NOMO-1 (cell line): ENCODE results near the gene IGFN1.

Source experiments
- DNase-seq, 2 experiments: peaks; one replicate each; lab custom pipeline; 2025; ENCODE audit not compliant: unreplicated experiment in 2 of 2; lab: John Stamatoyannopoulos, UW

Gene IGFN1

DNA sequence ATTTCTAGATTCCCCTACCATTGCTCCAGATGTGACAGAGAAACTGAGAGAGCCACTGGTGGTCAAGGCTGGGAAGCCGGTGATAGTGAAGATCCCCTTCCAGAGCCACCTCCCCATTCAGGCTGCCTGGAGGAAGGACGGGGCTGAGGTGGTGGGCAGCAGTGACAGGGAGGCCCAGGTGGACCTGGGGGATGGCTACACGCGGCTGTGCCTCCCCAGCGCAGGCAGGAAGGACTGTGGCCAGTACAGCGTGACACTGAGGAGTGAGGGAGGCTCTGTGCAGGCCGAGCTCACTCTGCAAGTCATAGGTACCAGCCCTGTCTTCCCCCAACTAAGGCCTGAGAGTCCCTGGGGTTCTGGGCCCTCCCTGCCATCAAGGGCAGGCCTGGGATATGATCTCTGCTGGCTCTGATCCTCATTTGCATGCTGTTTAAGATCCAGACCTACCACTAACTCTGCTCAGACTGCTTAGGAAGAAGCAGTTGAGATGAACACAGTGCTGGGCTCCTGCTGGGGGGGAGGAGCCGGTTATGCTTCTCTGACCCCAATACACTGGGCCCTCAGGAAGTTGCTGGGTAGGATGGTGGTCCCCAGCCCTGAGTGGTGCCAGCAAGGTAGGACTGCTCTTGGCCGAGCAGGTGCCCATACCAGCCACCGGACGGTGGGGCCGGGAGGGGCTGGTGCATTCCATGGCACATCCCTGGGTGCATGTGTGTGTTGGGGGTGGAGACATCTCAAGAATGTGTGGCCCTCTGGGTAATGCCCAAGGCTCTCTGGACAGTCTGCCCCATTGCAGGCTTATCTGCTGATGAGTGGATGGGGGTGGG, 25.1 kb downstream of the IGFN1 start:
- no peak for DNase-seq

DNA sequence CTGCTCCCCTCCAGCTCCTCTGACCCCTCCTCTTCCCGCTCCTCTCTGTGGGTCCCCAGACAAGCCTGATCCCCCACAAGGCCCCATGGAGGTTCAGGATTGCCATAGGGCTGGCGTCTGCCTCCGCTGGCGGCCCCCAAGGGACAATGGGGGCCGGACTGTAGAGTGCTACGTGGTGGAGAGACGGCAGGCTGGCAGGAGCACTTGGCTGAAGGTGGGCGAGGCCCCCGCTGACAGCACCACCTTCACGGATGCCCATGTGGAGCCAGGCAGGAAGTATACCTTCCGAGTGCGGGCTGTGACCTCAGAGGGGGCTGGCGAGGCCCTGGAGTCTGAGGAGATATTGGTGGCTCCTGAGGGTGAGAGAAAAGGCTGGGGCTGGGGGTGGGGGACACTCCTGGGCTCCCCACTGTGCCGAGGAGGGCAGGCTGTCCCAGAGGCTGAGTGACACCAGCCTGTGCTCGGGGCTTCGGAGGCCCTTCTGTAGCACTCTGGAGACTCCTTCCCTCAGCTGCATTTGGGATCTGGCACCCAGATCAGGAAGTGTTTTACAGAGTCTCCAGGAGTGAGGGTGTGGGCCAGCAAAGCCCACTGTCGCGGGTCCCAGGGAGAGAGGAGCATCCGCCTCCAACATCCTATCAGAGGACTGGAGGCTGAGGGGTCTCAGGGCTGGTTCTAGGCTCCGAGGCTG, 25.9 kb downstream of the IGFN1 start:
- no peak for DNase-seq

DNA sequence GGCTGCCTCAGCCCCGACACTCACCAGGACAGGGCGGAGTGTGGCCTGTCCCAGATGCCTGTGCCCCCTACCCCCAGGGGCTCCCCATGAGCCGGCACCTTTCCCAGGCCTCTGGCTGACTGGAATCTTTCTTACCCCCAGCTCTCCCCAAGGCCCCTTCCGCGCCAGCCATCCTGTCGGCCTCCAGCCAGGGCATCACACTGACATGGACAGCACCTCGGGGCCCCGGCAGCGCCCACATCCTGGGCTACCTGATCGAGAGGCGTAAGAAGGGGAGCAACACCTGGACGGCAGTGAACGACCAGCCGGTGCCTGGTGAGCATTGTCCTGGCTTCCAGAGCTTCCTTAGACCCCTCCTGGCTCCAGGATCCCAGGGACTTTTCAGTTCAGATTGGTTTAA, 26.5 kb downstream of the IGFN1 start:
- no peak for DNase-seq

DNA sequence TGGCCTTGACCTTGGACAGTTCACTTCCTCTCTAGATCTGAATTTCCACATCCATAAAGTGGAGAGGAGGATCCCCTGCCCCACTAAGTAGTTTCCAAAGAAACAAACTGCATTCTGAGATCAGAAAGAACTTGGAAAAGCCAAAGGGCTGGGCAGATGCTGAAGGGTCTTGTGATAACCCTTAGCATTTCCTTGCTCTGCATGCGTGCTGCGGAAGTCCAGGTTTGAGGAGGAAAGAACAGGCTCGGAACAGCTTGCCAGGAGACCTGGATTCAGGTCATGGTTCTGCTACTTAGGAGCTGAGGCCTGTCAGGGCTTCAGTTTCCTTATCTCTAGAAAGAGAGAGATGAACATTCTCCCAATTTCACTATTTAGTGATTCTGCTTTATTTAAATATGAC, 27.2 kb downstream of the IGFN1 start:
- no peak for DNase-seq

DNA sequence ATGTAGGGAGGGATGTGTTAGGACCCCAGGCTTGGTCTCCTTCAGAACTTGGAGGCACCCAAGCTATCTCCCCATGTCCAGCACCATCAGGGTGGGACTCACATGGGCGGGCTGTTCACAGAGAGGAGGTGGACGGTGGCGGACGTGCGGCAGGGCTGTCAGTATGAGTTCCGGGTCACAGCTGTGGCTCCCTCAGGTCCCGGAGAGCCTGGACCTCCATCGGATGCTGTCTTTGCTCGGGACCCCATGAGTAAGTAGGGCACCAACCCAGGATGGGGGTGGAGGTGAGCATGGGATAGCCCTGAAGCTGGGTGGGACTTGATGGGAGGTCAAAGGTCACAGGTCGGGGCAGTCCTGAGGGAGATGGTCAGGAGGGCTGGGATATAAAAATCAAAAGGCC, 27.8 kb downstream of the IGFN1 start:
- DNase-seq: no peak

DNA sequence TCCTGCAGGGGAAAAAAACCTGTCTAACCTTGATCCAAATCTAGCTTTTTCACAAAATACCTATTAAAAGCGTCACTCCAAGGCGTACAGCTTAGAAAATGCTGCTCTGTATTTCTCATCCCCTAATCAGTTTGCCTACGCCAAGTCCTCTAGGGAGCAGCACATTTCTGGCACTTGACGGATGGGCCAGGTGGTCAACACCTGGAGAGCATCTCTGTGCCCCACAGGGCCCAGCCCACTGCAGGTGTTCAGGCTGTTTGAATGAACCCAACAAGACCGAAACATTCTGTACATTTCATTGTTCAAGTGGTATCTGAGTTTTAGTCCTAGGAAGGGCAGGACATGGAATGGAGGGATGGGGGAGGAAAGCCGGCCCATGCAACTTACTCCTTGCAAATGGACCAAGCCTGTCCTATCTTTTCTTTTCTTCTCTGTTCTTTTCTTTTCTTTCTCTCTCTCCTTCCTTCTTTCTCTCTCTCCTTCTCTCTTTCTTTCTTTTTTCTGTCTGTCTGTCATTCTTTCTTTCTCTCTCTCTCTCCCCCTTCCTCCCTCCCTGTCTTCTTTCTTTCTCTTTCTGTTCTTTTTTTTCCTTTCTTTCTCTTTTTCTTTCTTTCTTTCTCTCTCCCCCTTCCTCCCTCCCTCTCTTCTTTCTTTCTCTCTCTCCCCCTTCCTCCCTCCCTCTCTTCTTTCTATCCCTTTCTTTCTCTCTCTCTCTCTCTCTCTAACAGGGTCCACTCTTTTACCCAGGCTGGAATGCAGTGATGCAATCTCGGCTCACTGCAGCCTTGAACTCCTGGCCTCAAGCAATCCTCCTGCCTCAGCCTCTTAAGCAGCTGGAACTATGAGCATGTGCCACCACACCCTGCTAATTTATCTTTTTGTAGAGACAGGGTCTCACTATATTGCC, 29.1 kb downstream of the IGFN1 start:
- no peak for DNase-seq

DNA sequence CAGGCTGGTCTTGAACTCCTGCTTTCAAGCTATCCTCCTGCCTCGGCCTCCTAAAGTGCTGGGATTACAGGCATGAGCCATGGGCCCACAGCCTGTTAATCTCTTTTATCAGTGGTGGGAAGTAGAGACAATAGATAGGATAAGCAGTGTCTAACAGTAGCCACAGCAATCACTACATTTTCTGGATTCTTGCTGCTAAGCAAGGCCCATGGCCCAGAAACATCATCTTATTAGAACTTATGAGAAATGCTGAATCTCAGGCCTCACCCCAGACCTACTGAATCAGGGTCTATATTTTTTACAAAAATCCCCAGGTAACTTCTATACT, 29.7 kb downstream of the IGFN1 start:
- no peak for DNase-seq

DNA sequence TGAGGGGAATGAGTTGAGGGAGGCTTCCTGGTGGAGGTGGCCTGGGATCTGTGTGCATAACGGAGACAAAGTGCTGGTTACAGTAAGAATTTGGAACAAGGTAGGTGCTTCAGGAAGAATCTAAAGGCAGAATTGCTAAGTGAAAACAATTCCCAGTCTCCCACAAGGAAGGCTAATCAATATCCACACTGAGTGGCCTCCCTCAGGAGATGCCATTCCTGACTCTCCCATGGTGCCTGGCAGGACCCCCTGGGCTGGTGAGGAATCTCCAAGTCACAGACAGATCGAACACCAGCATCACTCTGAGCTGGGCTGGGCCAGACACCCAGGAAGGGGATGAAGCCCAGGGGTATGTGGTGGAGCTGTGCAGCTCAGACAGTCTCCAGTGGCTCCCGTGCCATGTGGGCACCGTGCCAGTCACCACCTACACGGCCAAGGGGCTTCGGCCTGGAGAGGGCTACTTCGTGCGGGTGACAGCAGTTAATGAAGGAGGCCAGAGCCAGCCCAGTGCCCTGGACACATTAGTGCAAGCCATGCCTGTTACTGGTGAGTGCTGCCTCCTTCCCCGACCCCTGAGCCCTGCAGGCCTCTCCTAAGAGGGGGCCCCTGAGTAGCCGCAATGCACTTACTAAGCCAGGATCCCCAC, 30.7 kb downstream of the IGFN1 start:
- no peak for DNase-seq

DNA sequence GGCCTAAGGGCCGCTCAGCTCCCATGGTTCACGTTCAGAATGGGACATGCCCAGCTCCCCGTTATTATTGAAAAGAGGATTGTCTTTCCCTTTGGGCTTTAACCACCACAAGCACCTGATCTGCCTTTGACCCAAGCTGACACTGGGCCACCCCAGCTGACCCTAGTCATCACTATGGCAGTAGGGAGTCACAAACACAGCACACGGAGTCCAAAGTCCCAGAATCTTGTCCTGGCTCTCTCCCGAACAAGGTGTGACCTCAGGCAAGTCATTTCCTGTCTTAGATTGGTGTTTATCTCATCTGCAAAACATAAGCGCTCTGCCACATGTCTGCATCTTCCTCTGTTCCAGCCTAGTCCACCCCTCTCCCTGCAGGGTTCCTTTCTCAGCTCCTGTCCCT, 31.5 kb downstream of the IGFN1 start:
- no peak for DNase-seq

DNA sequence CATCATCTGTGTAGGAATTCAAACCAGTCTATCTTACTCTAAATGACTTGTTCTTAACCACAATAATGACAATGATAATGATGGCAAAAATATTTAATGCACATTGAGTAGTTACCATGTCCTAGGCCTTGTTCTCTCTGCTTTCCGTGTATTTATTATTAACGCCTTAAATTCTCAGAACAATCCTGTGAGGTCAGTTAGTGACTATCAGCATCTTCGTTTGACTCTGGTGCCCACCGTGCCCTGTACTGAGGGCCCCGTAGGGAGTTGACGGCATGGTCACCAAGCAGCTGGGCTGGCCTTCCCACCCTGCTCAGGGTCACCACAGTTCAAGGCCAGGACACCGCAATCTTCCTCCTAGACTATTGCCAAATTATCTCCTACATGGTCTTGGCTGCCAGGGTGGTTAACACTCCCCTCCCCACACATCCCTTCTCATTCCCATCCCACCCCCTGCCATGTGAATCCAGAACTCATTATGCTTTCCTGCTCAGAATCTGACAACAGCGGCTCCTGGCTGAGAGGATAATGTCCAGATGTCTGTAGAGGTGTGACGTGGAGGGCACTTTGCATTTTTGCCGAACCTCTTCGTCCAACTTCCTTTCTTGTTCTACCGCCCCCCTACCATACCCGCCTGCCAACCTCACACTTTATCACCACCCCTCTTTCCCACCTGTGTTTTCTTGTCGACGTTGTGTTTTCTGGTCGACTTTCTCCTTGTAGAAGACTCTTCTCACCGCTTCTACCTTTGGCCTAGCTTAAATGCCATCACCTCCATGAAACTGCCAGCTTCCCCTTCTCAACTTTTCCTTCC, 33.4 kb downstream of the IGFN1 start:
- DNase-seq: no peak

DNA sequence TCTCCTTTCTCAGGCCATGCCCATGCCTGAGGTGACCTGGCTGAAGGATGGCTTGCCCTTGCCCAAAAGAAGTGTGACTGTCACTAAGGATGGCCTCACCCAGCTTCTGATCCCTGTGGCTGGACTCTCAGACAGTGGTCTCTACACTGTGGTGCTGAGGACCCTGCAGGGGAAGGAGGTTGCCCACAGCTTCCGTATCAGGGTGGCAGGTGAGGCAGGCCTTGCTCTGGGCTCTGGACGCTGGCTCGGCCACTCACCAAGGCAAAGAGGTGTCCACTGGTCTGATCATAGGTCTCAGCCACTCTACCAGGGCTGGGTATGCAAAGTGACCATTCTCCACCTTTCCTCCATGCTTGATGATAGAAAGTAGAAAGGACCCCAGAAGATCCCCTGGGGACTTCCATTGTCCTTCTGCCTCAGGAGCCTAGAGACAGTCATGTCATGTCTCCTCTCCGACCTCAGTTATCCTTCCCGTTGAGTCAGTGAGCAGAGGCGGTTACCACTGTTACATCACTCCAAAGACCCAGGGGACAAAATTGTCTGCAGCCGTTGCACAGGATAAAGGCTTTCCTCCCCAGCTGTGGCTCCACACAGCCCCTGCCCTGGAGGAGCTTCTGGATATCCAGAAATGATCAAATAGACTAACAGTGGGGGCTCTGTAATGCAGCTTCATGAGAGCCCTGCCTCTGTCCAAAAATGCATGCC, 34.2 kb downstream of the IGFN1 start:
- no peak for DNase-seq

DNA sequence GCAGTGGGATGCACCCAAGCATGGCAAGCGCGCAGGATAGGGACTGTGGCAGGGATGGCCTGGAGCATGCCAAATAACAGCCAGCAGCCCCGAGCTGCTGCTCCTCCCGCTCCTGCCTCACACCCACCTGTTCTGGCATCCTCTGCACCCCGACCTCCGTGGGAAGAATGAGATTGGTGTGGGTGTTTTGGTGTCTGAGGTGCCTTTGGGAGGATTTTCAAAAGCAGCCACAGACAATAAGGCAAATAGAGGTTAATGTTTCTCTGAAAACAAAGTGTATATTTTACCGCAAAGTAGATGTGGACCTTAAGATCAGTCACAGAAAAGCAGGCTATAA, 35.5 kb downstream of the IGFN1 start:
- no peak for DNase-seq

DNA sequence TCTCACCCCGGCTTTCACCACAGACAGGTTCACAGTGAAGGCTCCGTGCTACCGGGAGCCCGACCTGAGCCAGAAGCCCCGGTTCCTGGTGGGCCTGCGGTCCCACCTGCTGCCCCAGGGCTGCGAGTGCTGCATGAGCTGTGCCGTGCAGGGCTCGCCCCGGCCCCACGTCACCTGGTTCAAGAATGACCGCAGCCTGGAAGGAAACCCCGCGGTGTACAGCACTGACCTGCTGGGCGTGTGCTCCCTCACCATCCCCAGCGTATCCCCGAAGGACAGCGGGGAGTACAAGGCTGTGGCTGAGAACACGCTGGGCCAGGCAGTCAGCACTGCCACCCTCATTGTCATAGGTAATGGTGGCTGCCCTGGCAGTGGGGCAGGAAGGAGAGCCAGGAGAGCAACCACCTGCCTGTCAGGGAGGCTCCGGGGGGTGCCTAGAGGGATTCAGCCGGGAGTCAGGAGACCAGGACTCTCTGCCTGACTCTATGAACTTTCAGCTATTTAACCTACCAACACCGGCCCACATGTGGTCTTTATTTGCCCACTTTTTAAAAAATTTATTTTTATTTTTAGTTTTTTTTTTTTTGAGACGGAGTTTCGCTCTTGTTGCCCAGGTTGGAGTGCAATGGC, 36.4 kb downstream of the IGFN1 start:
- DNase-seq: no peak

DNA sequence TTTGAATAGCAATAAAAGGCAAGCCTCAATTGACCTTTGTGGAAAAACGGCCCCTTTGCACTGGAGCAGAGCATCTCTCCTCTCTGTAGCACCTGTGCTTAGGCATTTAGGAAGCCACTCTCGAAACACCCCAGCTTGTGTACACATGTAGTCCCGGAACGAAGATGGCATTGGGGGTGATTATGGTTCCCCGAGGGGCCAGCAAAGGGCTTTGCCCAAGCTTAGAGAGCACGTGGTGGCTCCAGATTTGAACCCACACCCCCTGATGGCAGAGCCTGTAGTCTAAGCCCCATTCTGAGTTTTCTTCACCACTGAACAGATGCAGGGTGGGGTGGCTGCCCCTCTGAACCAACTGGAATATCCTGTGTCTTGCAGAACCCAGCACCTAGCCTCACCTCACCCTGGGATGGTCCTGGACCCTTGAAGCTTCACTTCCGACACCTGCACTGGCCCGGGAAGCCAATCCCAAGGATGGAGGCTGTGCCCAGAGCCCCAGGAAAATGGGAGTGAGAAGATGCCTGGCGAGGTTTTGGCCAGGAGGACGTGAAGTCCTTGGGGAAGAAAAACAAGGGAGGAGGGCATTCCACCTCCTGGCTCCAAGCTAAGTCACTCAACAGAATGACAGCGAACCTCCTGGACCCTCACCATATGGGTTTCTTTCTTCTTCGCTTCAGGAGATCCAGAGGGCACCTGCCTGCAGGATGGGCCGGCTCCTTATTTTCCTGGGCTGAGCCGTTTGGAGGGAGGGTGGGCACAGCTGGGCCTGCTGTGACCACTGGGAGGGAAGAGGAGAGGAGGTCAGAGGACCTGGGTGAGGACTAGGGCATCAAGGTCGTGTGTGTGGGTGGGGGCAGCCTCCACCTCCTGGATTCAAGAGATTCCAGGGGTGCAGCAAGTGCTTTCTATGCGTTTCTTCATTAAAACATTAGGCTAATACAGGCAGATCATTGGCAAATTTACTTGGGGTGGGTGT, 37.7 kb downstream of the IGFN1 start:
- no peak for DNase-seq

DNA sequence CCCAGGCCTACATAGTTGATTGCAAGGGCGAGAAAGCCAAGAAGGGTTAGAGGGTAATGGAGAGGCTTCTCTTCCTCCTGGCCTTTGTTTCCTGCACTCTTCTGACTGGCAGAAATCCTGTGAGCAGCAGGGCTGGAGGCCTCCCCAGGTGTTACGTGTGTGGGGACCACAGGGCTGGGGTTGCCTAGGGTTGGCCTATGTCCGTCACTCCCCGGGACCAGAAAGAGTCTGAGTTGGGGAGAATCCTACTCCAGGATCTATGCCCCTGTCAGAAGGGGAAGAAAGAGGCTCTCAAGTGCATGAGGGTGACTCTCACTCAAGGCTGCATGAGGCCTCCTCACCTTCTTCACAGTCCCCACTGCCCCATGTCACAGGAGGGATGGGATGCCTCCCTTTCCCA, 38.5 kb downstream of the IGFN1 start:
- DNase-seq: no peak

DNA sequence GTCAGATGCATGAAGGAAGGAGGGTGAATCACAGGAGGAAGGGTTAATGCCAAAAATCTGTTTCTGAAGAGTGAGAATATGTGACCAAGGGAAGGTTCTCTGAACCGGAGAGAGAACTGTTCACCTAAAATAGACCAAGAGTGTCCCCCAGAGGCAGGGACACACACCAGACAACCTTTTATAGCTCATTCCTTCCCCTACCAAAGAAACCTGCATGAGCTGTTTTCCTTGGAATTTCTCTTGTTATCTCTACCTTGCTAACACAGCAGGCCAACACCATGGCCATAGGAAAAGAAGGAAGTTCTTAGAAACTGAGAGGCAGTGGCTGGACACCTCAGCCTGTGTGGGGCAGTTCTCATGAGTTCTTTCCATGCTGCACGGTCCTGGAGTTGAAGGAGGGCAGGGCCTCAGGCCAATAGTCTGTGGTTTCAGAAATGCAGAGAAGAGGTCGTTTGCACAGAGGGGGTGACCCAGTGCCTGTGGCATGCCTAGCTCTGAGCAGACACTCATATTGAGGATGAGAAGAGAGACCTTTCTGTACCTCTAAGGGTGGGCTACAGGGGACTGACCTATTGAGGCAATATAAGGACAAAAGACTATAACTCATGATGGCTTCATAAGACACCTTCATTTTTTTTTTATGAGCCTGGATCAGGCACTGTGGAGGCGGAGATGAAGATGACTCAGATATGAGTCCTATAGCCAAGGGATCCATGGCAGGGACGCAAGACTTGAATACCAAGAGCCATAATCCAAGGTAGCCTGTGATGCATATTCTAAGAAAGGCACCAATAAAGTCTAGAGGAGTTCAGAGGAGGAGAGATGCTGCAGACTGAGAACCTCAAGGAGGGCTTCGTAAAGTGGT, 39.4 kb downstream of the IGFN1 start:
- no peak for DNase-seq

DNA sequence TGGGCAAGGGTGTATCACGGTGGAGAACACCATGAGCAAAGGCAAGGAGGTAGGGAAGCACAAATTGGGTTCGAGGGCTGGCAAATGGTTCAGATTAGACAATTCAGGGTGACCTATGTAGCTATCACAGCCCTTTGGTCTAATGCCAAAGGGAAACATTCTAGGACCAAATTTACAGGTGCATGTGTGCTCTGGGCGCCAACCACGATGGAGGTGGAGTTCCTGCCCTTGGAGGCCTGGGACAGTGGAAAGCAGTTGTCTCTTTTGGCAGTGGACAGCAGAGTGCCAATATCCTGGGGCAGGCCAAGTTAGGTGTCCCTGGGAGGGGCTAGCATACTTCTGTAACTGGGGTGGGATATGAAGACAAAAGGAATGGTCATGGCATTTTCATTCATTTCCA, 40.1 kb downstream of the IGFN1 start:
- no peak for DNase-seq
